ENCODE results near the gene GALNT14. TPM values are rescaled to one million over a fixed set of nuclear protein-coding genes. Genes with fewer than 3 reads are reported as not detected.

GALNT14 gene
- total and polyA plus RNA-seq, 2 donors (not counting 1 experiment from before 2014, with no cell fraction given): 3.1 to 6.2 TPM

GRCh38 chr2:31079665-31080064 lies 58.6 kb downstream of the GALNT14 start:
- Mint-ChIP-seq H3K9me3 (ENCODE audit: insufficient read depth) (no peaks in the 10 kb centered on the region), H3K27ac (no peak overlapping the region), H3K4me1 (no peaks in the 10 kb centered on the region), H3K27me3 (no peaks in the 10 kb centered on the region), H3K4me3 (no peak overlapping the region)
- Histone ChIP-seq H2AFZ (ENCODE audit: insufficient read depth, low read depth, low read length, poor library complexity, severe bottlenecking) (no peak overlapping the region), H3K4me1 (ENCODE audit: control insufficient read depth in 2 of 2, insufficient read depth in 2 of 2, low read length in 2 of 2) (no peaks in the 10 kb centered on the region), H4K20me1 (ENCODE audit: control insufficient read depth, insufficient read depth, low read length, poor library complexity, severe bottlenecking) (no peaks in the 10 kb centered on the region), H3K27ac (ENCODE audit: low read length in 2 of 2) (no peak overlapping the region), H3K4me2 (replicated peaks; ENCODE audit: low read depth, low read length, poor library complexity, severe bottlenecking) (no peak overlapping the region), H3K9ac (ENCODE audit: low read length) (no peak overlapping the region), H3K27me3 (replicated peaks in 1 of 4; ENCODE audit: control extremely low read depth in 1 of 4, control insufficient read depth in 3 of 4, insufficient read depth in 4 of 4, low read length in 3 of 4) (no peaks in the 10 kb centered on the region), H3K36me3 (replicated peaks in 1 of 2; ENCODE audit: control extremely low read depth in 1 of 2, control insufficient read depth in 1 of 2, extremely low read depth in 1 of 2, insufficient read depth in 2 of 2, low read length in 1 of 2) (no peaks in the 10 kb centered on the region), H3K4me3 (ENCODE audit: control extremely low read depth in 1 of 5, extremely low read depth in 1 of 5, insufficient read depth in 1 of 5, low read depth in 2 of 5, low read length in 4 of 5) (no peak overlapping the region), H3K79me2 (ENCODE audit: control insufficient read depth, insufficient read depth, low read length) (no peaks in the 10 kb centered on the region), H3K9me3 (ENCODE audit: control extremely low read depth in 1 of 3, control insufficient read depth in 2 of 3, insufficient read depth in 1 of 3, low read length in 2 of 3) (no peaks in the 10 kb centered on the region)
- intact Hi-C loops (cut with micrococcal nuclease): no loop called here
- DNase-seq (no peak), ATAC-seq (ENCODE audit: low read depth) (no peak)
- WGBS (ENCODE audit: insufficient coverage): 93% methylated on average over 5 of the region's 5 CpGs
- TF ChIP-seq EZH2 (IDR thresholded peaks at IDR 0.05; ENCODE audit: borderline replicate concordance, insufficient read depth, low read depth, low read length, poor library complexity, severe bottlenecking) (no peak), CTCF (IDR thresholded peaks at IDR 0.05) (no peak)
- ChIA-PET CTCF (no interaction called here), POLR2A (no interaction called here)

GRCh38 chr2:31078579-31079105 lies 59.6 kb downstream of the GALNT14 start:
- no peak for DNase-seq

More at GRCh38 chr2:31078579-31079105, 59.6 kb downstream of the GALNT14 start:
- no peaks in the 10 kb centered on the region for H4K20me1 ChIP-seq (ENCODE audit: control insufficient read depth, insufficient read depth, low read length, poor library complexity, severe bottlenecking)
- H3K27me3 ChIP-seq (replicated peaks in 1 of 4; ENCODE audit: control extremely low read depth in 1 of 4, control insufficient read depth in 3 of 4, insufficient read depth in 4 of 4, low read length in 3 of 4): no peaks in the 10 kb centered on the region
- H3K79me2 ChIP-seq (ENCODE audit: control insufficient read depth, insufficient read depth, low read length): no peaks in the 10 kb centered on the region
- H3K9me3 Mint-ChIP-seq (ENCODE audit: insufficient read depth): no peaks in the 10 kb centered on the region
- intact Hi-C loops (cut with micrococcal nuclease): no loop called here
- H3K9me3 ChIP-seq (ENCODE audit: control extremely low read depth in 1 of 3, control insufficient read depth in 2 of 3, insufficient read depth in 1 of 3, low read length in 2 of 3): no peaks in the 10 kb centered on the region
- H3K36me3 ChIP-seq (replicated peaks in 1 of 2; ENCODE audit: control extremely low read depth in 1 of 2, control insufficient read depth in 1 of 2, extremely low read depth in 1 of 2, insufficient read depth in 2 of 2, low read length in 1 of 2): no peaks in the 10 kb centered on the region
- H3K4me1 Mint-ChIP-seq: no peaks in the 10 kb centered on the region
- H3K4me3 ChIP-seq (ENCODE audit: control extremely low read depth in 1 of 5, extremely low read depth in 1 of 5, insufficient read depth in 1 of 5, low read depth in 2 of 5, low read length in 4 of 5): no peak overlapping the region
- H3K27me3 Mint-ChIP-seq: no peaks in the 10 kb centered on the region
- TF ChIP-seq EZH2 (IDR thresholded peaks at IDR 0.05; ENCODE audit: borderline replicate concordance, insufficient read depth, low read depth, low read length, poor library complexity, severe bottlenecking) (no peak), CTCF (IDR thresholded peaks at IDR 0.05) (no peak)
- ATAC-seq (ENCODE audit: low read depth): no peak
- ChIA-PET CTCF (no interaction called here), POLR2A (no interaction called here)
- no peak overlapping the region for H3K4me2 ChIP-seq (replicated peaks; ENCODE audit: low read depth, low read length, poor library complexity, severe bottlenecking)
- H3K9ac ChIP-seq (ENCODE audit: low read length): no peak overlapping the region
- H3K4me3 Mint-ChIP-seq: no peak overlapping the region
- H2AFZ ChIP-seq (ENCODE audit: insufficient read depth, low read depth, low read length, poor library complexity, severe bottlenecking): no peak overlapping the region
- H3K27ac Mint-ChIP-seq: no peak overlapping the region
- 88% methylated on average over 5 of the region's 6 CpGs for WGBS (ENCODE audit: insufficient coverage)
- H3K4me1 ChIP-seq (ENCODE audit: control insufficient read depth in 2 of 2, insufficient read depth in 2 of 2, low read length in 2 of 2): no peaks in the 10 kb centered on the region
- no peak overlapping the region for H3K27ac ChIP-seq (ENCODE audit: low read length in 2 of 2)

Data from B cell (primary cell).